IPS-20b (cell line): ENCODE data around the gene LRWD1.
"Not testable (repeated sequence)": the region's sequence is repeated elsewhere in the genome, so short reads cannot be mapped to it uniquely, and the experiment has no call there.

Source experiments
- H3K27ac ChIP-seq: one replicate; pipeline ENCODE4 v1.5.1; 2013; ENCODE audit warnings: low read length
- H3K27me3 ChIP-seq: 2 replicates; pipeline ENCODE4 v1.6.1; 2013; ENCODE audit warnings: mild to moderate bottlenecking, low read length, inconsistent platforms; ENCODE audit not compliant: insufficient read depth
- H3K36me3 ChIP-seq: 2 replicates; pipeline ENCODE4 v1.6.1; 2013; ENCODE audit warnings: low read depth, mild to moderate bottlenecking, inconsistent platforms, low read length, moderate library complexity; ENCODE audit not compliant: insufficient read depth
- H3K4me1 ChIP-seq: 2 replicates; pipeline ENCODE4 v1.6.1; 2013; ENCODE audit warnings: mild to moderate bottlenecking, control low read depth, inconsistent platforms, low read length, moderate library complexity; ENCODE audit not compliant: insufficient read depth
- H3K4me3 ChIP-seq: 2 replicates; pipeline ENCODE4 v1.5.1; 2013; ENCODE audit warnings: mild to moderate bottlenecking, low read length, inconsistent platforms
- H3K9ac ChIP-seq: 2 replicates; pipeline ENCODE4 v1.6.1; 2013; ENCODE audit warnings: low read depth, mild to moderate bottlenecking, inconsistent platforms, low read length, moderate library complexity
- H3K9me3 ChIP-seq: 2 replicates; pipeline ENCODE4 v1.6.1; 2013; ENCODE audit warnings: mild to moderate bottlenecking, low read depth, low read length, inconsistent platforms; ENCODE audit not compliant: insufficient read depth

Gene LRWD1

GRCh38 chr7:102512642-102513221, 47.9 kb downstream of the LRWD1 start:
- not testable (repeated sequence) for H3K4me1 ChIP-seq, H3K27ac ChIP-seq, H3K27me3 ChIP-seq, H3K4me3 ChIP-seq, H3K9ac ChIP-seq, H3K9me3 ChIP-seq, H3K36me3 ChIP-seq

GRCh38 chr7:102514881-102515721, 50.3 kb downstream of the LRWD1 start:
- H3K27ac ChIP-seq, H3K4me3 ChIP-seq, H3K36me3 ChIP-seq, H3K9me3 ChIP-seq, H3K9ac ChIP-seq, H3K27me3 ChIP-seq, H3K4me1 ChIP-seq: not testable (repeated sequence)

- not testable (repeated sequence) for H3K4me3 ChIP-seq, H3K36me3 ChIP-seq, H3K9me3 ChIP-seq, H3K27ac ChIP-seq, H3K27me3 ChIP-seq, H3K4me1 ChIP-seq, H3K9ac ChIP-seq
These were observed 51.1 kb downstream of the LRWD1 start for GRCh38 chr7:102515889-102516288.

GRCh38 chr7:102516951-102517350, 52.2 kb downstream of the LRWD1 start:
- H3K27me3 ChIP-seq, H3K9me3 ChIP-seq, H3K27ac ChIP-seq, H3K4me1 ChIP-seq, H3K36me3 ChIP-seq, H3K9ac ChIP-seq, H3K4me3 ChIP-seq: not testable (repeated sequence)

GRCh38 chr7:102517550-102518147, 52.9 kb downstream of the LRWD1 start, which contains the start of gene RASA4B:
TSS of gene RASA4B (minus strand) at chr7:102517777. CDS start at chr7:102517710, 67 bp downstream.
- H3K4me1 ChIP-seq, H3K4me3 ChIP-seq, H3K9ac ChIP-seq, H3K27ac ChIP-seq, H3K9me3 ChIP-seq, H3K27me3 ChIP-seq, H3K36me3 ChIP-seq: not testable (repeated sequence)

- H3K36me3 ChIP-seq, H3K27me3 ChIP-seq, H3K27ac ChIP-seq, H3K9me3 ChIP-seq, H3K4me1 ChIP-seq, H3K4me3 ChIP-seq, H3K9ac ChIP-seq: not testable (repeated sequence)
These were observed 56.0 kb downstream of the LRWD1 start for GRCh38 chr7:102520797-102521196.
